ENCODE measurements around the gene ATP6V1G3.
"Not testable (repeated sequence)": the region's sequence is repeated elsewhere in the genome, so short reads cannot be mapped to it uniquely, and the experiment has no call there.

ATP6V1G3 gene

GRCh38 chr1:198540580-198540979 is at the start of gene ATP6V1G3:
Gene ATP6V1G3 (minus strand): TSS chr1:198540680. CDS start chr1:198540650, 30 bp downstream.
- DNase-seq, result no peak

DNA sequence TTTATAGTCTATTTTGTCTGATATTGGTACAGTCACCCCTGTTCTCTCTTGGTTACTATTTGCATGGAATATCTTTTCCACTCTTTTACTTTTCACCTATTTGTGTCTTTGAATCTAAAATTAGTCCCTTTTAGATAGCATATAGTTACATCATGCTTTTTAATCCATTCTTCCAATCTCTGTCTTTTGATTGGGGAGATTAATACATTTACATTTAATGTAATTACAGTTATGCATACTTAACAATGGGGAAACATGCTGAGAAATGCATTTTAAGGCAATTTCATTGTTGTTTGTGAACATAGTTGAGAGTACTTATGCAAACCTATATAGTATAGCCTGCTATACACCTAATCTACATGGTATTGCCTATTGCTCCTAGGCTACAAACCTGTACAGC is 48.4 kb upstream of the ATP6V1G3 start:
- no peak for DNase-seq

GRCh38 chr1:198584163-198584562 is 43.7 kb upstream of the ATP6V1G3 start:
- no peak for DNase-seq

- DNase-seq, result not testable (repeated sequence)
Observed at GRCh38 chr1:198583209-198583802, 42.8 kb upstream of the ATP6V1G3 start.

- DNase-seq, result no peak
Observed at GRCh38 chr1:198577444-198577843, 37.0 kb upstream of the ATP6V1G3 start.

DNA sequence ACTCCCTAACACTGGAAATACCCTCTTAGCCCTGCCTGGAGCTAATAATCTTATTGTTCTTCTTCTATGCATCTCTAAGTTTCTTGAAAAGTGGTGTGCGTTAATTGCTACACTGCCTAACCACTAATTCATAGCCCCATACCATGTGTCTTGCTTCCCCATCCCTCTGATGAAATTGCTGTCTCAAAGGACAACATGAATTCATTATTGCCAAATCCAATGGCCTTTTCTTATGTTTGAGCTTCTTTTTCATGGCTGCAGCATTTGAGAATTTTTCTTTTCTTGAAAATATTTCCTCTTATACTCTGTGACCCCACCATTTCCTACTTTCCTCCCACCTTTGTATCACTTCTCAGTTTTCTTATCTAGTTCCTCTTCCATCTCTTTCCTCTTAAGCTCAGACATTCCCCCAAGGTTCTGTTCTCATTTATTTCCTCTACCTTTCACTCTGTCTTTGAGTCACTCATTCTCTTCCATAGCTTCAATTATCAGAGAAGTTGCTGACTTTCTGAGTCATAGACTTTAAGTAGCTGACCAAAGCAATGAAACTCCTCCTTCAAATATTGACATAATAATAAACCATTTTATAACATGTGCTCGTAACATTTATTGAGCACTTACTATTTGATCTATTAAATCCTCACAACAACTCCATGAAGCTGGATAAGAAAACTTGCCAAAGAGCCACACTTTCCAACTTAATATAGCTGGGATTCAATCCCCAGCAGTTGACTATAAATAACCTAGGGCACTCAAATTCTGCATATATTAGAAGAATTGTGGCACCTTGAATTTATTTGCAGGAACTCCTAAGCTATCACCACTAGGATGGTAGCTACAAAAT is 35.5 kb upstream of the ATP6V1G3 start:
- DNase-seq, result no peak

GRCh38 chr1:198575292-198575691 is 34.8 kb upstream of the ATP6V1G3 start:
- DNase-seq, result no peak

DNA sequence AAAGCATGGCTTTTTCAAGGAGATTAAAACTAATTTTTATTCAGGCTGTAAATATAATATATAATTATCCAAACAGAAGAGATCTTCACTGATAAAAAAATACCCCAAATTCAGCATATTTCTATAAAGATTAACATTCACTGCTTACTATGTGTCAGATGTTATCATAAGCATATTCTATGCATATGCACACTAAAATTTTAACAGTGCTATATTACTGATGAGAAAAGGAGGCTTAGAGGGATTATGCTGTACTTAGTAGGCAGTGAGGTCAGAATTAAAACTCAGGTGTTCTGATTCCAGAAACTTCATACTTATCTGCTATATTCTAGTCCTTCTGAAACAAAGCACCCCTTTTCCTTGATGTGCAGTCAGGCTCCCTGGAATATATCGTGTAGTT is 33.8 kb upstream of the ATP6V1G3 start:
- DNase-seq, result no peak

DNA sequence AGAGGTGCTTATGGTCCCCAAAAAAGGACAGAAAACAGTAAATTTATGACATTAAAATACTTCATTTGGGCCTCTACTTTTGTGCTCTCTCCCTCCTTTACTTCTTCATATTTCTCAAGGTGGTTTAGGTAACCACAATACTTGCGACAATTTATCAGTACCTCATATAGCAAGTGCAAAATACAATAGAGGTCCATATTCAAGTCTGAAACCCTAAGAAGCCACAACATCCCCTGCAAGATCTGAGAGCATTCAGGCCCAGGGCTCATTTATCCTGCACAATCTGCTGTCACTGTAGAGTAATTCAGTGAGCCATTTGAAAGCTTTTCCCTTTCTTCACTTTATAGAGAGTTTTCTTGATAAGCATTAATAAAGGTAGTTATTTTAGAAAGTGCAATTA is 24.2 kb upstream of the ATP6V1G3 start:
- DNase-seq, result no peak

DNA sequence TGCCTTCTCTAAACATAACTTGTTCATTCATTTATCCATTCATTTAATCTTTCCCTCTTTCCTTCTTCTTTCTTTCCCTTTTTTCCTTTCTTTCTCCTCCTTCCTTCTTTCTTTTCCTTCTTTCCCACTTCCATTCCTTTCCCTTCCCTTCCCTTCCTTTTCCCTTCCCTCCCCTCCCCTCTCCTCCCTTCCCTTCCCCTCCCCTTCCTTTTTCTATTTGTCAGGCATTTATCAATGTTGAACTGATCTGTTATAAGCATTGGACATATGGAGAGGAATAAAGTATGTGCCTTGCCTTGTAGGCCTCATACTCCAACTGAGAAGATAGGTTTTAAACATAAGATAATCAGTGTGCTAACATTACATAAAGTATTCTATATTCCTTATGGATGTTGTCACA is 23.7 kb upstream of the ATP6V1G3 start:
- no peak for DNase-seq

- no peak for DNase-seq
Observed at GRCh38 chr1:198563583-198563982, 23.1 kb upstream of the ATP6V1G3 start.

DNA sequence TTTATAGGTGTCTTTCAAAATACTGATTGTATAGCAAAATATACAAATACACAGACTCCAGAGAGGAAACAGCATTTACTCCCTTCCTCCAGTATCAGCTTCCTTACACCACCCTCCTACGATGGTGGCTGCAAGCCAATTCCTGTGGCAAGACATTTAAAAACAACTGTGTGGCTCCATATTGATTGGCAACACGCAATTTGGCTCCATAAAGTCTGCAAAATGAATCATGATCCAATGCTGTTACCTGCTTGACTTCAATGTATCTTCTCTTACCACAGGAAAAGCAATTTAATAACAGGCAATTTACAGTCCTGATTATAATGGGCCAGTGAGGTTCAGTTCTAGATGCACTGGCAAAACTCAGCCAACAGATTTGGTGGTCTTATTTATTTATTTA is 19.7 kb upstream of the ATP6V1G3 start:
- DNase-seq, result no peak

DNA sequence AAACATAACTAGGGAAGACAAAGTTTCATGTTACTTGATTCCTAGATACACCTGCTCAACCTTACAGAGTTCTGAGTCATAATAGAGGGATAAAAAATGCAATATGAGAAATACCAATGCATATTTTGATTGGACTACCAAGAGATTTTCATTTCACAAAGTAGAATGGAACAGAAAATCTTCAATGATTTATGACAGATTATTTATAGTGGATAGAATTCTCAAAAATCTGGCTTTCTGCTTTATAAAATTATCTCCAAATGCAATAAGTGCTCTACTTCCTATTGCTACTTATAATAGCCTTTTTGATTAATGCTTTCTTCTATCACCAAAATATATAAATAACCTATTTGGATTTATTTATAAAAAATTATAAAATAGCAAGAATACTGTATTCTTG is 18.9 kb upstream of the ATP6V1G3 start:
- DNase-seq, result no peak

- no peak for DNase-seq
Observed at GRCh38 chr1:198558402-198558801, 17.9 kb upstream of the ATP6V1G3 start.

DNA sequence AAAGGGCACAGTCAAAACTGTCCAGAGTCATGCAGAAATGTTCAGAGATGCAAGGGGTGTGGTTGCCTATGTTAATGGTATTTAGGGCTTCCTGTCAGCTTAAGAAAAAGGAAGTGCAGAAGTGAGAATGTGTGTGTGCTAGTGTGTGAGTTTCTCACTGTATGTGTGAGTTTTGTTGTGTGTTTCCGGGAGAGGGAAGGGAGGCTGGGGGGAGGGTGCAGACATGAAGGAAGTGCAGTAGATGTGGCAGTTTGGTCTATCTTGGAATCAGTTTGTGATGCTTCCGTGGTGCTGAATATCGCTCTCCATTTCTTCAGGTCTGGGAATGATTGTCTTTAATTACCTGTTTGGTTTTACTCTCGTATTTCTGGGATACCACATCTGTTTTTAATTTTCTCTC is 16.5 kb upstream of the ATP6V1G3 start:
- DNase-seq, result peak; percentile 46

- DNase-seq, result no peak
Observed at GRCh38 chr1:198552668-198553416, 12.4 kb upstream of the ATP6V1G3 start.

- DNase-seq, result no peak
Observed at GRCh38 chr1:198550941-198551524, 10.6 kb upstream of the ATP6V1G3 start.

DNA sequence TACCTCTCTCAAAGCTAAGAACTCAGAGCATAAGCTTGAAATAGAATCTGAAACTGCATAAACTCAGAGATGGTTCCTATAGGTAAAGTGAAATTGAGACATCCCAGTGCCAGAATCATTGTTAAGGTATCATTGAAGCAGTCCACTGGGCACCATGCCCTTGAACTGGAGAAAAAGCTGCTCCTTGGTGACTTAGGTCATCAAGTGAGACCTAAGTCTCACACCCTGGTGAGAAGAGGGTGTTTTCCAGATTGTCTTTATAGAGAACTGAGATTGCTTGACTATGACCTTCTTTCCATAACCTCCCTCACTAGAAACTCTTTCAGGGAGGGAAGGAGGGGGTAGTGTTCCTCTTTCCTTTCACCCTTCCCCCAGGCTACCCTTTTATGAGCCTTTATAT is 9.4 kb upstream of the ATP6V1G3 start:
- no peak for DNase-seq

DNA sequence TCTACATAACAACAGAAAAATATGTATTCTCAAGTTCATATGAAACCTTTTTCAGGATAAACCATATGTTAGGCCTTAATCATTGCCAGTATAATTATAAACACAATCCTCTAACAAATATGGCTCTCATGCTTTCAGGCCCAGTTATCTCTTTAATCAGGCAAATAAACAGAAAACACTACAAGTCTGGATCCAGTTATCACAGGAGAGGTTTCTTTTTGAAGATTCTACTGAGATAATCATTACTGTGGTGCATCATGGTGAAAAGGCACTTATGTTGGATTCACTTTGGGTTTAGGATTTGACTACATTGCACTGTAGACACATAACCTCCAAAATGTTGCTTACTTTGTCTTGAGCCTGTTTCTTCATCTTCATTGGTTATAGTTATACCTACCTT is 8.4 kb upstream of the ATP6V1G3 start:
- DNase-seq, result no peak

GRCh38 chr1:198545156-198545555 is 4.7 kb upstream of the ATP6V1G3 start:
- no peak for DNase-seq

DNA sequence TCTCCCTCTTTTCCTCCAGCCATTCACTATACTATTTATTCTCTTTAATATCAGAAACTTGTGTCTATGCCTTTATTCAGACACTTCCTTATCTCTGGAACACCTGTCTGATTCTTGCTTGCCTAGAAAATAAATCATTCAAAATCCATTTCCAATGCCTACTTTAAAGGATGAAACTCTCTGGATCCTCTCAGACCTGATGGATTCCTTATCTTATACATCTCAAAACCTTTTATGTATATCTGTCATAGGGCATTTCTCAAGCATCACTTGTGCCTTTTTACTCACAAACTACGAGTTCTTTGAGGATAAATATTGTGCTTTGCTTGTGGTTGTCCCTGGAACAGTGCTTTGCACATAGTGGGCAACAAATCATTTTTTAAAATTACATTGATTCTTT is 3.8 kb upstream of the ATP6V1G3 start:
- no peak for DNase-seq

DNA sequence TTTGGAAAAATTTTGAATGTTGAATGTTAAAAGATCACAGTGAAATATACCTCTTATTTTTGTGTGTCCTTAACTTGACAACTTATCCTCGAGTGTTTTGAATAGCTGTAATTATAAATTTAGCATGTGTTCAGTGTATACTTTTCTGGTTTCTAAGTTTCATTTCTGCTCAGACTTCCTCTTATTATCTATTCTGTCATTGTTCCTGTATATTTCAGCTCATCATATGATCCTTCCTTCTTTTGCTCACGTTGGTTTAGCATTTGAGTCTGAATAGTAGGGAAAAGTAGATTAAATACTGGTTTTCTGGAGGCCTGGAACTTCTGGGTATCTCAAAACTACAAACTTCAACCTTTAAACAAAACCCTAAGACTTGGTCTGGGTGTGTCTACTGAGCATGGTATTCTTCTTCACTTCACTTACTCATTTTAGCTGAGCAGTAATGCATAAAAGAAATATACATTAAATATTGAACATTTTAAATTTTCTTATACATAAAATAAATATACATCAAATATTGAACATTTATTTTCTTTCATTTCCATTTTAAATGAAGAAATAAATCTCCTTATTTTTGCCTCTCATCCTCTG is 3.3 kb upstream of the ATP6V1G3 start:
- DNase-seq, result no peak

DNA sequence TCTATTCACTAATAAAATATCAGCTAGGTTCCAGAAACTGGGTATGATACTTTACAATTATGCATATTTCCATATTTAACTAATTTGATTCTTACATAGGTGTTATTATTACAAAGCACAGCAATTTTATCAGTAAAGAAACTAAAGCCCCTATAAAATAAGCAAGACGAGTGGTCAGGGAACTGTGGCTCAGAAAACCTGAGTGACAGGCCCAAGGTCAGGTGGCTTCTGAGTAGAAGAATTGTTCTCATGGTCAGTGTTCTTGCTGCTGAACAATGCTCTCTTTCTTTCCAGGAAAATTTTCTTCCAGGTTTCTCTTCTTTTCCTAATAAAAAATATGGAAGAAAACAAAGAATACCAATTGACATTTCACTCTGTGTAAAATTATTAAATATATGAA is 2.2 kb upstream of the ATP6V1G3 start:
- no peak for DNase-seq
